Erythroblast (primary cell): ENCODE results near the gene SACS.

ENCODE experiments used
- GATA1 ChIP-seq: IDR thresholded peaks from 2 replicates; pipeline ENCODE4 v1.6.1; 2011; ENCODE audit warnings: low read depth, mild to moderate bottlenecking, control low read depth, low read length, moderate library complexity
- POLR2A ChIP-seq: IDR thresholded peaks from 2 replicates; pipeline ENCODE4 v1.6.1; 2011; ENCODE audit warnings: mild to moderate bottlenecking, low read length

DNA sequence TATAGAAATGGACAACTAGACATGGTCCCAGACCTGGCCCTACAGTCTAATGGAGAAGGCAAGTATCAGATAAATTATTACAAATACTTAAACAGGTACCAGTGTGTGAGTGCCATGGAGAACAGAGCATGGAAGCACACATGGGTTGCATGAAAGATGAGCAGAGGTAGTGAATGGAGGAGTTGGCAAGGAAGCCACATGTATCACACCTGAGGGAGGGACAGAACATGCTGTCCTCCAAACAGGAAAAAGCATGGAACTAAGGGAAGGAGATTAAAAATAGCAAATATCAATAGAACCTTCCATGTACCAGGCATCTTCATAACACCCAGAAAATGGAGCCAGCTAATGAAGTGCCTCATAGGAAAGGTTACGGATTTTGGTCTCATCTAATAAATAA lies 85.9 kb downstream of the SACS start:
- no peak for TF ChIP-seq POLR2A
- TF ChIP-seq GATA1: no peak
